T-helper 17 cell (primary cell): ENCODE data around the gene TRIM14. TPM values are rescaled to one million over a fixed set of nuclear protein-coding genes. Genes with fewer than 3 reads are reported as not detected.
A peak's percentile ranks its signal among the peaks of the same experiment; 100 is the strongest.
"Not testable (repeated sequence)": the region's sequence is repeated elsewhere in the genome, so short reads cannot be mapped to it uniquely, and the experiment has no call there.

Source experiments
- ATAC-seq: fragments of 150-1000 bp; cut with Tn5 transposase; 2 replicates; pipeline ENCODE4 v1.10.0; 2021; ENCODE audit warnings: mild to moderate bottlenecking, moderate library complexity
- DNase-seq, 3 donors: peaks; one replicate each; pipeline versions ENCODE4 v3.0.0 to v3.0.0-alpha.2; 2020 to 2021
- H3K9me3 ChIP-seq: one replicate; pipeline ENCODE4 v1.7.0; 2013; ENCODE audit warnings: low read length, mild to moderate bottlenecking; ENCODE audit not compliant: control insufficient read depth, poor library complexity, severe bottlenecking
- H3K27ac Mint-ChIP-seq: one replicate; pipeline ENCODE4 v1.8.0; 2022; ENCODE audit warnings: mild to moderate bottlenecking, moderate library complexity, mixed read lengths
- H3K27me3 Mint-ChIP-seq: one replicate; pipeline ENCODE4 v1.8.0; 2022; ENCODE audit warnings: mixed read lengths
- H3K36me3 Mint-ChIP-seq: one replicate; pipeline ENCODE4 v1.8.0; 2022; ENCODE audit warnings: low read depth, mixed read lengths
- H3K4me1 Mint-ChIP-seq: one replicate; pipeline ENCODE4 v1.8.0; 2022; ENCODE audit warnings: mild to moderate bottlenecking, mixed read lengths
- H3K4me3 Mint-ChIP-seq: one replicate; pipeline ENCODE4 v1.8.0; 2022; ENCODE audit warnings: mild to moderate bottlenecking, moderate library complexity, mixed read lengths
- total RNA-seq, 4 donors: library from RNA in 2 of 4; stranded (reverse) in 2 of 4; gene quantifications; one replicate each; pipeline ENCODE4 v1.2.3 and lab custom pipeline; 2022 to 2026

The TRIM14 gene
- total RNA-seq, 2 donors from 2014 or later = 63.8 to 64.6 TPM

- Mint-ChIP-seq H3K4me3 (no peak overlapping the region), H3K4me1 (peaks cover 38% of the 10 kb centered on the region), H3K36me3 (peaks cover 10% of the 10 kb centered on the region), H3K27ac (peak overlapping the region; percentile 85), H3K27me3 (no peaks in the 10 kb centered on the region)
- H3K9me3 ChIP-seq = no peaks in the 10 kb centered on the region
- ATAC-seq = peak; percentile 53
- DNase-seq = no peak
These were observed 37.4 kb downstream of the TRIM14 start for GRCh38 chr9:98081477-98082219.

- H3K9me3 ChIP-seq = no peaks in the 10 kb centered on the region
- peak overlapping the region; percentile 85 for H3K27ac Mint-ChIP-seq
- DNase-seq (no peak), ATAC-seq (no peak)
- H3K36me3 Mint-ChIP-seq = peaks cover 5% of the 10 kb centered on the region
- H3K4me1 Mint-ChIP-seq = peaks cover 35% of the 10 kb centered on the region
- H3K4me3 Mint-ChIP-seq = no peak overlapping the region
- no peaks in the 10 kb centered on the region for H3K27me3 Mint-ChIP-seq
These were observed 38.2 kb downstream of the TRIM14 start for GRCh38 chr9:98080780-98081179.

- peak overlapping the region; percentile 85 for H3K27ac Mint-ChIP-seq
- H3K4me1 Mint-ChIP-seq = peaks cover 40% of the 10 kb centered on the region
- no peak overlapping the region for H3K4me3 Mint-ChIP-seq
- DNase-seq (no peak), ATAC-seq (no peak)
- peaks cover 5% of the 10 kb centered on the region for H3K36me3 Mint-ChIP-seq
- no peaks in the 10 kb centered on the region for H3K9me3 ChIP-seq
- no peaks in the 10 kb centered on the region for H3K27me3 Mint-ChIP-seq
These were observed 38.7 kb downstream of the TRIM14 start for GRCh38 chr9:98080326-98080725.

- H3K36me3 Mint-ChIP-seq = peaks cover 4% of the 10 kb centered on the region
- DNase-seq = no peak
- H3K4me3 Mint-ChIP-seq = no peak overlapping the region
- H3K27me3 Mint-ChIP-seq = no peaks in the 10 kb centered on the region
- H3K4me1 Mint-ChIP-seq = peaks cover 43% of the 10 kb centered on the region
- H3K27ac Mint-ChIP-seq = peak overlapping the region; percentile 96
- ATAC-seq = no peak
- no peaks in the 10 kb centered on the region for H3K9me3 ChIP-seq
These were observed 40.1 kb downstream of the TRIM14 start for GRCh38 chr9:98078895-98079294.

GRCh38 chr9:98076514-98076890 is 42.5 kb downstream of the TRIM14 start:
- ATAC-seq, H3K9me3 ChIP-seq, H3K27me3 Mint-ChIP-seq, DNase-seq, H3K4me3 Mint-ChIP-seq, H3K36me3 Mint-ChIP-seq: not testable (repeated sequence)
- Mint-ChIP-seq H3K27ac (peak overlapping the region; percentile 96), H3K4me1 (peaks cover 24% of the 10 kb centered on the region)

GRCh38 chr9:98075332-98075805 is 43.7 kb downstream of the TRIM14 start:
- H3K4me3 Mint-ChIP-seq = peak overlapping the region; percentile 71

DNA sequence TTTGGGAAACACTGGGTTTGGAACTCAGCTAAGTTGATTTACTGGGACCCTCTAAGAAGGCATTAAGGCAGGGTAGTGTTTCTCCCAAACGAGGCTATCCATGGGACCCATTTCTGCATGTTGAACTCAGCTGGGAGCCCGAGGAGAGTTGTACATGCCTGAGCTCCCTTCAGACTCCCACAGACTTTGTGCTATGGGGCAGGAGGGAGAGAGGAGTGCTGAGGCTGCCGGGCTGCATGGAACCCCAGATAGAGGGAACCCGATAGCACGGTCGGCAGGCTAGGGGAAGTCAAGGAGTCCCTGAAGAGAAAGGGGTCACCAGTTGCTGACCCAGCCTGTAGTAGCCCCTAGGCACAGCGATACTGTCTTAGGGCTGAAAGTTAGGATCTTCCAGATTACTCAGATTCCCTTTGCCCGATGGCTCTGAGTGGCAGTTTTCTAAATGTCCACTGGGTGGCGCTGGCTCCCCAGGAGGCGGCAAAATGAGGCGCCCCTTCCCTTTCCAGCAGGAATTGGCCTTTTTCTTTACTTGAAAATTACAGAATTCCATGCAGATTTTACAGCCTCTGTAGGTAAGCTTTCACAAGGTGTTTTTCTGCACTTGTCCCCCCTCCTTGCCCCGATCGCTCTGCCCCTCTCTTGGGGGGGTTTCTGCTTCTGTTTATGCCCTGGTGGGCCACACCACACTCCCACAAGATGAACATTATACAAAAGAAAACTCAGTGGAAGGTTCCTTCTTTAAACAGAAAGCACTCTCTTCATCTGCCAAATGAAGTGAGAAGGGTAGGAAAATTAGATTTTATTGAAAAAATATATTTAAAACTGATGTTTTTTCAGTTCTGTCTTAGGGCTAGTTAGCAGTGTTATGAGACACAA is 44.7 kb downstream of the TRIM14 start:
- DNase-seq = peak; percentile 48 to 67 (median 58)

More at GRCh38 chr9:98075332-98075805, 43.7 kb downstream of the TRIM14 start:
- no peaks in the 10 kb centered on the region for H3K27me3 Mint-ChIP-seq
- H3K36me3 Mint-ChIP-seq = no peaks in the 10 kb centered on the region
- H3K9me3 ChIP-seq = no peaks in the 10 kb centered on the region
- H3K4me1 Mint-ChIP-seq = peaks cover 25% of the 10 kb centered on the region
- ATAC-seq = peak; percentile 64
- H3K27ac Mint-ChIP-seq = peak overlapping the region; percentile 96
- DNase-seq = no peak

DNA sequence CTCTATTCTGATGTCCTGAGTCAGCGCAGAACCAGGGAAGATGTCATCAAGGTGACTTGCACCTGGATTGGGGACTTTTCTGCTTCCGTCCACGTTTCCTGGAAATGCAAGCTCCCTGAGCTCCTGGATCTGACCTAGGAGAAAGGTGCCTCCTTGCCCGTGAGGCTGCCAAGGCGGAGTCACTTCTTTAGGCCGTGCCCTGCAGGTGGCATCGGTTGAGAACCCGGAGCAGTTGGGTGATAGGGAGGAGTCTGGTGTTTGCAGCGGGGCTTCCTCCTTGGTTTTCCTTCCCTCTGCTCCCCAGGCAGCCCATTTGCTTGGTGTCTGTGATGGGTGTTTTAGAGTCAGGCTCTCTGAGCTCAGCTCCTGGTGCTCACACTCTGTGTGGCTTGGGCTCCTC is 47.3 kb downstream of the TRIM14 start:
- H3K9me3 ChIP-seq = no peaks in the 10 kb centered on the region
- Mint-ChIP-seq H3K4me3 (no peak overlapping the region), H3K36me3 (no peaks in the 10 kb centered on the region), H3K4me1 (peaks cover 21% of the 10 kb centered on the region), H3K27me3 (no peaks in the 10 kb centered on the region), H3K27ac (no peak overlapping the region)
- ATAC-seq (no peak), DNase-seq (no peak)

More for the DNA sequence above, 44.7 kb downstream of the TRIM14 start:
- Mint-ChIP-seq H3K4me3 (peak overlapping the region; percentile 70), H3K36me3 (no peaks in the 10 kb centered on the region), H3K4me1 (peaks cover 24% of the 10 kb centered on the region), H3K27me3 (no peaks in the 10 kb centered on the region), H3K27ac (peak overlapping the region; percentile 96)
- peak; percentile 22 for ATAC-seq
- no peaks in the 10 kb centered on the region for H3K9me3 ChIP-seq

DNA sequence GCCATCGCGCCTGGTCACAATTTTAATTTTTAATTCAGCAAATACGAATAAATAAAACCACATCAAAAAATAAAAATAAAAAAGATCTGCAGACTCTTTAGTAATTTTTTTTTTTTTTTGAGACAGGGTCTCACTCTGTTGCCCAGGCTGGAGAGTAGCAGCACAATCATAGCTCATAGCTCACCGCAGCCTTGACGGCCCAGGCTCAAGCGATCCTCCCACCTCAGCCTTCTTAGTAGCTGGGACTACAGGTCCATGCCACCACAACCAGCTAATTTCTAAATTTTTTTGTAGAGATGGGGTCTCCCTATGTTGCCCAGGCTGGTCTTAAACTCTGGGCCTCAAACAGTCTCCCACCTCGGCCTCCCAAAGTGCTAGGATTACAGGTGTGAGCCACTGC is 48.3 kb downstream of the TRIM14 start:
- Mint-ChIP-seq H3K27ac (peak overlapping the region; percentile 37), H3K27me3 (no peaks in the 10 kb centered on the region), H3K36me3 (no peaks in the 10 kb centered on the region), H3K4me3 (no peak overlapping the region), H3K4me1 (peaks cover 18% of the 10 kb centered on the region)
- no peak for DNase-seq
- no peaks in the 10 kb centered on the region for H3K9me3 ChIP-seq
- ATAC-seq = no peak

DNA sequence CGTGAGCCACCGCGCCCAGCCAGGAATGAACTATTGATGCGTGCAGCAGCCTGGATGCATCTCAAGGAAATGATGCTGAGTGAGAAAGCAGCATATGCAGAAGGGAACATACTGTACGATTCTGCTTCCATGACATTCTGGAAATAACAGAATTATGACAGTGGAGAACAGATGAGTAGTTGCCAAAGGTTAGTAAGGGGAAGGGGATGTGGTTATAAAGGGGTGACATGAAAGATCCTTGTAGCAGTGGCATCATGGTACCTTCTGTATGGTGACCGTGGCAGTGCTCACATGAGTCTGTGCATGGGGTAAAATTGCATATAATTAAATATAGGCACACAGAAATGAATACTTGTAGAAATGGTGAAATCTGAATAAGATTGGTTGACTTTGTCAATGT is 49.5 kb downstream of the TRIM14 start:
- ATAC-seq (no peak), DNase-seq (no peak)
- Mint-ChIP-seq H3K4me3 (no peak overlapping the region), H3K27ac (no peak overlapping the region), H3K4me1 (peaks cover 7% of the 10 kb centered on the region), H3K36me3 (no peaks in the 10 kb centered on the region), H3K27me3 (no peaks in the 10 kb centered on the region)
- H3K9me3 ChIP-seq = no peaks in the 10 kb centered on the region

DNA sequence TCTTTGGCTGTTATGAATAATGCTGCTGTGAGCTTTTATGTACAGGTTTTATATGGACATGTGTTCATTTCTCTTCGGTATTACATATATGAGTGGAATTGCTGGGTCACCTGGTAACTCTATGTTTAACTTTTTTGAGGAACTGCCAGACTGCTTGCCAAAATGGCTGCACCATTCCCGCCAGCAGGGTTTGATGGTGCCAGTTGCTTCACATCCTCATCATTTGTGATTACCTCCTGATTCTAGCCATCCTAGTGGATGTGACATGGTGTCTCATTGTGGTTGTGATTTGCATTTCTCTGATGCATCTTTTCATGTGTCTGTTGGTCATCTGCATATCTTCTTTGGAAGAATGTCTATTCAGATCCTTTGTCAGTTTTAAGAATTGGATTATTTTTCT is 51.8 kb downstream of the TRIM14 start:
- H3K9me3 ChIP-seq = no peaks in the 10 kb centered on the region
- ATAC-seq (no peak), DNase-seq (no peak)
- Mint-ChIP-seq H3K27me3 (no peaks in the 10 kb centered on the region), H3K4me3 (no peak overlapping the region), H3K27ac (no peak overlapping the region), H3K36me3 (no peaks in the 10 kb centered on the region), H3K4me1 (peaks cover 6% of the 10 kb centered on the region)

- no peaks in the 10 kb centered on the region for H3K9me3 ChIP-seq
- Mint-ChIP-seq H3K27ac (no peak overlapping the region), H3K4me3 (no peak overlapping the region), H3K36me3 (no peaks in the 10 kb centered on the region), H3K4me1 (peaks cover 5% of the 10 kb centered on the region), H3K27me3 (no peaks in the 10 kb centered on the region)
- no peak for ATAC-seq
- DNase-seq = no peak
These were observed 52.8 kb downstream of the TRIM14 start for GRCh38 chr9:98066235-98066634.

DNA sequence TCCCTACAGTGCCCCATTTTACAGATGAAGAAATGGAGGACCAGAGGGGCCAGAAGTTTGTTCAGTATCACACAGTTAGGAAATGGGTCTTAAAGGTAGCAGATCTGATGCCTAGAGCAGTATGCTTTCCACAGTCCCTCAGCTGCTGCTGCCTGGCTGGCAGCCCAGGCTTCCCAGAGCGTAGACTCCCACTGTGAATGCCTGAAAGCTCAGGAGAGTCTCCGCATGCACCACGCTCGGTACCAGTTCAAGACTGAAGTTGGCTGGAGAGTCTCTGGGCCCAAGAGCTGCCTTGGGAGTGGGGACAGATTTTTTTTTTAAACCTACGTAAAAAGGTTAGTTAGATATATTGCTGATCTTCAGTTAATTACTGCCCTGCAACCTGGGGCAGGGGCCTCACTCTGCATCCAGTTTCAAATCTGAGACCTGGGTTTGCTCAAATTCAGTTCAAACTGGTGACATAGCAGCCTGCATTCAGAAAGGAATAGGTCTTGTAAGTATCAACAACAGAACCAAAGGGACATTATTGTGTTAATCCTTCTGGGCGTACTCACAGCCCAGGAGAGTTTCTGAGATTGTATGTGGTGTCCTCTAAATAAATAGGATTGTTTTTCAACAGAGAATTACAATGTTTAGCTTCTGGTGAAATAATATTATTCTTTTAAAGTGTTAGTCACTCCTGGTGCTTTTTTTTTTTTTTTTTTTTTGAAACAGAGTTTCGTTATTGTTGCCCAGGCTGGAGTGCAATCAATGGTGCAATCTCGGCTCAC is 54.2 kb downstream of the TRIM14 start:
- Mint-ChIP-seq H3K27me3 (no peaks in the 10 kb centered on the region), H3K4me1 (peaks cover 4% of the 10 kb centered on the region), H3K36me3 (peaks cover 2% of the 10 kb centered on the region), H3K4me3 (no peak overlapping the region), H3K27ac (peak overlapping the region; percentile 65)
- no peaks in the 10 kb centered on the region for H3K9me3 ChIP-seq
- ATAC-seq = no peak
- DNase-seq = no peak
